Panc1 (cell line): ENCODE measurements around the gene TMEM86A. TPM values are rescaled to one million over a fixed set of nuclear protein-coding genes. Genes with fewer than 3 reads are reported as not detected.

Experiments
- ATAC-seq: fragments of 200-7000 bp; cut with Tn5 transposase; 2 replicates; pipeline ENCODE4 v1.9.1; 2020; ENCODE audit warnings: mild to moderate bottlenecking, moderate library complexity
- BruUV-seq: library from RNA; stranded (reverse); fragments of 400-500 nt; replicated peaks from 2 replicates; lab custom pipeline; 2021; lab: Mats Ljungman, UMichigan
- CTCF ChIA-PET: fragments of 300-600 bp; sonication (Branson Sonifier 250); formaldehyde crosslinking; loops from one replicate; lab custom pipeline; 2022; ENCODE audit warnings: antibody characterized with exemption; lab: Charles Lee
- POLR2A ChIA-PET: fragments of 300-600 bp; sonication (Branson Sonifier 250); formaldehyde crosslinking; loops from one replicate; lab custom pipeline; 2022; ENCODE audit warnings: antibody characterized with exemption; lab: Charles Lee
- DNase-seq: peaks from one replicate; pipeline ENCODE4 v3.0.0-alpha.2; 2010; ENCODE audit warnings: low read depth, low spot score
- H3K27ac ChIP-seq: 2 replicates; pipeline ENCODE4 v1.5.1; 2011; ENCODE audit warnings: mild to moderate bottlenecking, low read length, inconsistent platforms
- H3K27me3 ChIP-seq: fragments of 200-500 bp; sonication (Bioruptor generic); 2 replicates; pipeline ENCODE4 v1.6.0; 2014; ENCODE audit warnings: low read length, inconsistent platforms; ENCODE audit not compliant: control insufficient read depth, insufficient read depth
- H3K36me3 ChIP-seq: fragments of 200-500 bp; sonication (Bioruptor generic); 2 replicates; pipeline ENCODE4 v1.5.1; 2014; ENCODE audit warnings: inconsistent platforms, mild to moderate bottlenecking, low read length, moderate library complexity; ENCODE audit not compliant: control insufficient read depth, insufficient read depth
- H3K4me1 ChIP-seq: 2 replicates; pipeline ENCODE4 v1.5.1; 2011; ENCODE audit warnings: inconsistent platforms, mild to moderate bottlenecking, low read length, moderate library complexity; ENCODE audit not compliant: control insufficient read depth, insufficient read depth
- H3K4me3 ChIP-seq, 2 experiments: 2 replicates each; pipeline ENCODE4 v1.5.1; 2011 to 2012; ENCODE audit warnings: low read depth in 2 of 2, low read length in 2 of 2, mild to moderate bottlenecking in 2 of 2, inconsistent platforms in 1 of 2, moderate library complexity in 1 of 2
- H3K9me3 ChIP-seq: fragments of 200-500 bp; sonication (Bioruptor generic); 2 replicates; pipeline ENCODE4 v1.5.1; 2014; ENCODE audit warnings: low read depth, mild to moderate bottlenecking, inconsistent platforms, low read length, moderate library complexity; ENCODE audit not compliant: control insufficient read depth, insufficient read depth
- POLR2AphosphoS5 ChIP-seq: IDR thresholded peaks from 2 replicates; pipeline ENCODE4 v1.6.1; 2012; ENCODE audit warnings: mild to moderate bottlenecking, low read depth, low read length, moderate library complexity
- REST ChIP-seq, 2 experiments: IDR thresholded peaks; 2 replicates each; pipeline ENCODE4 v1.6.1; 2011 to 2012; ENCODE audit warnings: low read depth in 2 of 2, control low read depth in 1 of 2, low read length in 1 of 2, mild to moderate bottlenecking in 1 of 2, moderate library complexity in 1 of 2; ENCODE audit not compliant: insufficient read depth in 1 of 2
- SIN3A ChIP-seq: IDR thresholded peaks from 2 replicates; pipeline ENCODE4 v1.6.1; 2012; ENCODE audit warnings: low read depth, mild to moderate bottlenecking, low read length, moderate library complexity, borderline replicate concordance; ENCODE audit not compliant: insufficient read depth
- TCF7L2 ChIP-seq: IDR thresholded peaks from 2 replicates; pipeline ENCODE4 v1.6.1; 2011; ENCODE audit warnings: mild to moderate bottlenecking, low read depth, low read length, inconsistent platforms
- in situ Hi-C: cut with HindIII; loops from 2 replicates; pipeline ENCODE4 v1.10.0; 2016; ENCODE audit warnings: low sequenced_read_pairs, low pct_unique_long_range_greater_than_20kb
- intact Hi-C: fragments of 100-400 bp; cut with micrococcal nuclease; formaldehyde crosslinking; loops from one replicate; pipeline ENCODE4 v1.10.0; 2022; ENCODE audit not compliant: unreplicated experiment
- total RNA-seq: library from RNA; stranded (reverse); gene quantifications from one replicate; pipeline ENCODE4 v1.2.1, GENCODE V29; 2021; ENCODE audit not compliant: unreplicated experiment
- TF ChIP-seq, protein P1 (sequence below): fragments of 450-650 bp; IDR thresholded peaks from 2 replicates; pipeline ENCODE4 v1.5.1; 2017; ENCODE audit warnings: mild to moderate bottlenecking

Gene TMEM86A
- total RNA-seq, 1 experiment from 2014 or later: 0.31 TPM

GRCh38 chr11:18703001-18703763 is 4.6 kb downstream of the TMEM86A start:
- Histone ChIP-seq H3K27ac (no peak overlapping the region), H3K27me3 (peaks cover 8% of the 10 kb centered on the region), H3K4me1 (no peaks in the 10 kb centered on the region; the same call in 1 of the 2 replicates), H3K9me3 (no peaks in the 10 kb centered on the region), H3K4me3 (no peak overlapping the region), H3K36me3 (no peaks in the 10 kb centered on the region)
- ChIA-PET POLR2A (no interaction called here), CTCF (interaction anchor here (0.7 kb wide), 1 partner anchor 91 kb away, joined by 3 read pairs; no protein-coding TSS in a partner anchor)
- ATAC-seq (no peak), DNase-seq (no peak)
- TF ChIP-seq, protein P1, sequence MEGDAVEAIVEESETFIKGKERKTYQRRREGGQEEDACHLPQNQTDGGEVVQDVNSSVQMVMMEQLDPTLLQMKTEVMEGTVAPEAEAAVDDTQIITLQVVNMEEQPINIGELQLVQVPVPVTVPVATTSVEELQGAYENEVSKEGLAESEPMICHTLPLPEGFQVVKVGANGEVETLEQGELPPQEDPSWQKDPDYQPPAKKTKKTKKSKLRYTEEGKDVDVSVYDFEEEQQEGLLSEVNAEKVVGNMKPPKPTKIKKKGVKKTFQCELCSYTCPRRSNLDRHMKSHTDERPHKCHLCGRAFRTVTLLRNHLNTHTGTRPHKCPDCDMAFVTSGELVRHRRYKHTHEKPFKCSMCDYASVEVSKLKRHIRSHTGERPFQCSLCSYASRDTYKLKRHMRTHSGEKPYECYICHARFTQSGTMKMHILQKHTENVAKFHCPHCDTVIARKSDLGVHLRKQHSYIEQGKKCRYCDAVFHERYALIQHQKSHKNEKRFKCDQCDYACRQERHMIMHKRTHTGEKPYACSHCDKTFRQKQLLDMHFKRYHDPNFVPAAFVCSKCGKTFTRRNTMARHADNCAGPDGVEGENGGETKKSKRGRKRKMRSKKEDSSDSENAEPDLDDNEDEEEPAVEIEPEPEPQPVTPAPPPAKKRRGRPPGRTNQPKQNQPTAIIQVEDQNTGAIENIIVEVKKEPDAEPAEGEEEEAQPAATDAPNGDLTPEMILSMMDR: no peak
- no peak for TF ChIP-seq SIN3A
- no peak for TF ChIP-seq POLR2AphosphoS5
- no peak for TF ChIP-seq TCF7L2
- no peak for TF ChIP-seq REST (IDR thresholded peaks at IDR 0.05; ENCODE audit: insufficient read depth in 1 of 2, low read depth in 2 of 2, low read length in 1 of 2)
- intact Hi-C loops (no loop called here), in situ Hi-C loops (no loop called here)
- no TSS peak for BruUV-seq

GRCh38 chr11:18704045-18704645 is 5.6 kb downstream of the TMEM86A start:
- ATAC-seq: no peak
- Histone ChIP-seq H3K4me3 (no peak overlapping the region), H3K4me1 (no peaks in the 10 kb centered on the region), H3K9me3 (no peaks in the 10 kb centered on the region), H3K27me3 (peaks cover 8% of the 10 kb centered on the region; the same call in 1 of the 2 replicates), H3K36me3 (no peaks in the 10 kb centered on the region), H3K27ac (no peak overlapping the region)
- no peak for DNase-seq
- TF ChIP-seq POLR2AphosphoS5: no peak
- no peak for TF ChIP-seq SIN3A
- no peak for TF ChIP-seq TCF7L2
- TF ChIP-seq, protein P1: no peak
- no peak for TF ChIP-seq REST (IDR thresholded peaks at IDR 0.05; ENCODE audit: insufficient read depth in 1 of 2, low read depth in 2 of 2, low read length in 1 of 2)
- intact Hi-C loops: no loop called here
- BruUV-seq: no TSS peak
- CTCF ChIA-PET: interaction anchor here (0.7 kb wide), 2 partner anchors 90 to 245 kb away, joined by 3 to 5 read pairs; no protein-coding TSS in a partner anchor
- in situ Hi-C loops: no loop called here
- POLR2A ChIA-PET: no interaction called here
